Keratinocyte (primary cell): ENCODE data around the gene SH3PXD2A. TPM values are rescaled to one million over a fixed set of nuclear protein-coding genes. Genes with fewer than 3 reads are reported as not detected.

ENCODE experiments used
- DNase-seq: peaks from one replicate; pipeline ENCODE4 v3.0.0-alpha.2; 2011; ENCODE audit warnings: low read depth, missing footprints, low spot score
- FAIRE-seq: peaks from 2 replicates; lab custom pipeline; 2011; peaks lifted over from hg19 to GRCh38; lab: Jason Lieb, UNC
- H2AFZ ChIP-seq: 2 replicates; pipeline ENCODE4 v1.6.0; 2012; ENCODE audit warnings: low read length, control low read depth, inconsistent platforms; ENCODE audit not compliant: control insufficient read depth
- H3K27ac ChIP-seq: 2 replicates; pipeline ENCODE4 v1.5.1; 2011; ENCODE audit warnings: low read length; ENCODE audit not compliant: control insufficient read depth, insufficient read depth
- H3K27me3 ChIP-seq: 3 replicates; pipeline ENCODE4 v1.6.0; 2011; ENCODE audit warnings: low read length; ENCODE audit not compliant: control insufficient read depth, insufficient read depth; ENCODE audit errors: extremely low read depth
- H3K36me3 ChIP-seq, 2 experiments: 2 replicates in 1 of 2; 3 replicates in 1 of 2; pipeline ENCODE4 v1.5.1; 2011; ENCODE audit warnings: low read length in 2 of 2, mild to moderate bottlenecking in 1 of 2; ENCODE audit not compliant: control insufficient read depth in 2 of 2, insufficient read depth in 2 of 2; ENCODE audit errors: extremely low read depth in 1 of 2
- H3K4me1 ChIP-seq: 3 replicates; pipeline ENCODE4 v1.5.1; 2011; ENCODE audit warnings: low read length; ENCODE audit not compliant: control insufficient read depth, insufficient read depth; ENCODE audit errors: extremely low read depth
- H3K4me2 ChIP-seq: 3 replicates; pipeline ENCODE4 v1.6.0; 2011; ENCODE audit warnings: low read depth, low read length; ENCODE audit not compliant: control insufficient read depth, insufficient read depth; ENCODE audit errors: extremely low read depth
- H3K4me3 ChIP-seq, 3 experiments: fragments of 200-600 bp in 1 of 3; sonication (generic) in 1 of 3; 2 replicates in 2 of 3; 3 replicates in 1 of 3; pipeline ENCODE4 v1.5.1; 2011 to 2016; ENCODE audit warnings: low read length in 3 of 3, mild to moderate bottlenecking in 3 of 3, control low read depth in 2 of 3, inconsistent platforms in 1 of 3, low read depth in 1 of 3, mixed read lengths in 1 of 3, mixed run types in 1 of 3, moderate library complexity in 1 of 3; ENCODE audit not compliant: control insufficient read depth in 2 of 3, insufficient read depth in 2 of 3; ENCODE audit errors: extremely low read depth in 1 of 3
- H3K79me2 ChIP-seq: 2 replicates; pipeline ENCODE4 v1.6.0; 2012; ENCODE audit warnings: low read length; ENCODE audit not compliant: control insufficient read depth, insufficient read depth
- H3K9ac ChIP-seq: 3 replicates; pipeline ENCODE4 v1.6.0; 2011; ENCODE audit warnings: low read length; ENCODE audit not compliant: control insufficient read depth, insufficient read depth; ENCODE audit errors: extremely low read depth
- H3K9me1 ChIP-seq: 3 replicates; pipeline ENCODE4 v1.6.0; 2011; ENCODE audit warnings: low read length; ENCODE audit not compliant: control insufficient read depth, insufficient read depth; ENCODE audit errors: extremely low read depth
- H3K9me3 ChIP-seq: 2 replicates; pipeline ENCODE4 v1.5.1; 2012; ENCODE audit warnings: low read depth, low read length; ENCODE audit not compliant: control insufficient read depth
- H4K20me1 ChIP-seq: 3 replicates; pipeline ENCODE4 v1.6.0; 2011; ENCODE audit warnings: low read length; ENCODE audit not compliant: control insufficient read depth, insufficient read depth; ENCODE audit errors: extremely low read depth
- EZH2 ChIP-seq: IDR thresholded peaks from one replicate; pipeline ENCODE4 v1.6.1; 2012; ENCODE audit warnings: inconsistent platforms, mild to moderate bottlenecking, low read length, moderate library complexity
- dilution Hi-C: fragments of 300-500 bp; cut with MboI; formaldehyde crosslinking; loops from one replicate; pipeline ENCODE4 v1.7.0; 2020; ENCODE audit warnings: low sequenced_read_pairs; ENCODE audit not compliant: extremely low pct_ligation_motif_present
- polyA plus RNA-seq, 5 experiments: library from polyadenylated mRNA; depleted of rRNA in 3 of 5; stranded (reverse) in 3 of 5; stranded (forward) in 1 of 5; unstranded in 1 of 5; fragments of >200 nt; gene quantifications; 1 replicate in 1 of 5; 2 replicates in 3 of 5; 3 replicates in 1 of 5; pipeline versions ENCODE4 v1.2.1 to v1.2.3, GENCODE V29; 2011 to 2012; ENCODE audit warnings: missing spikeins in 2 of 5, low read depth in 1 of 5, low replicate concordance in 1 of 5
- TF ChIP-seq, protein P1 (sequence below), 3 experiments: IDR thresholded peaks in 1 of 3; conservative IDR thresholded peaks in 1 of 3; optimal IDR thresholded peaks in 1 of 3; 2 replicates in 2 of 3; 3 replicates in 1 of 3; pipeline versions ENCODE3 to v1.5.1; 2011; ENCODE audit warnings: low read length in 3 of 3, mild to moderate bottlenecking in 3 of 3, moderate library complexity in 2 of 3, control low read depth in 1 of 3, inconsistent platforms in 1 of 3; ENCODE audit not compliant: insufficient read depth in 2 of 3; ENCODE audit errors: extremely low read depth in 1 of 3

The SH3PXD2A gene
- polyA plus RNA-seq, 1 donor (not counting 4 experiments of a cell fraction or from before 2014, with no cell fraction given): 33.9 TPM

DNA sequence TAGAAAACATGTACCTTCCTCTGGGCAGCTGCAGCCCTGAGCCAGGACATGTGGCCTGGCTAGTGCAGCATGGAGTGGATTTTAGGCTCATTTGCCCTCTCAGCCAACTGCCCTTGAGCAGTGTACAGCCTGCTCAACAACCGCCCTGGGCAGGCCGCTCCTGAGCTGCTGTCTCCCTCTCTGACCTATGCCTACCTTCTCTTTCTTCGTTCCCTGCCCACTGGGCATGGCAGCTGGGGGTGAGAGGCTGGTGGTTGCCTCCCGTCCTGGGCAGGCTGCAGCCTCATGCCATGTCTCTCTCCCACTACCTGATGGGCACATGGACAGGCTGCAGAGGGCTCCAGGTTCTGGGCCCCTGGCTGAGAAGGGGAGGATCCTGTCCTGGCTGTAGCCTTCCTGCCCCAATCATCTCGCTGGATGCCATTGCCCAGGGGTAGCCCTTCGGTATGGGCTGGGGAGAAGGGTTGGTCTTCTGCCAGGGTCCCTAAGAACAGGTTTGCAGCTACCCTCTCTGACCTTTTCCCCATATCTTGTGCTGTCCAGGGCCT is 264.6 kb downstream of the SH3PXD2A start:
- no peak for TF ChIP-seq EZH2
- TF ChIP-seq, protein P1, sequence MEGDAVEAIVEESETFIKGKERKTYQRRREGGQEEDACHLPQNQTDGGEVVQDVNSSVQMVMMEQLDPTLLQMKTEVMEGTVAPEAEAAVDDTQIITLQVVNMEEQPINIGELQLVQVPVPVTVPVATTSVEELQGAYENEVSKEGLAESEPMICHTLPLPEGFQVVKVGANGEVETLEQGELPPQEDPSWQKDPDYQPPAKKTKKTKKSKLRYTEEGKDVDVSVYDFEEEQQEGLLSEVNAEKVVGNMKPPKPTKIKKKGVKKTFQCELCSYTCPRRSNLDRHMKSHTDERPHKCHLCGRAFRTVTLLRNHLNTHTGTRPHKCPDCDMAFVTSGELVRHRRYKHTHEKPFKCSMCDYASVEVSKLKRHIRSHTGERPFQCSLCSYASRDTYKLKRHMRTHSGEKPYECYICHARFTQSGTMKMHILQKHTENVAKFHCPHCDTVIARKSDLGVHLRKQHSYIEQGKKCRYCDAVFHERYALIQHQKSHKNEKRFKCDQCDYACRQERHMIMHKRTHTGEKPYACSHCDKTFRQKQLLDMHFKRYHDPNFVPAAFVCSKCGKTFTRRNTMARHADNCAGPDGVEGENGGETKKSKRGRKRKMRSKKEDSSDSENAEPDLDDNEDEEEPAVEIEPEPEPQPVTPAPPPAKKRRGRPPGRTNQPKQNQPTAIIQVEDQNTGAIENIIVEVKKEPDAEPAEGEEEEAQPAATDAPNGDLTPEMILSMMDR (optimal IDR thresholded peaks at IDR 0.05 in 1 of 3, IDR thresholded peaks at IDR 0.05 in 1 of 3, conservative IDR thresholded peaks at IDR 0.05 in 1 of 3; ENCODE audit: extremely low read depth in 1 of 3, insufficient read depth in 2 of 3, low read length in 3 of 3): no peak
- Histone ChIP-seq H3K4me2 (no peak overlapping the region), H3K9me1 (no peaks in the 10 kb centered on the region), H3K9ac (no peak overlapping the region), H3K27ac (no peak overlapping the region), H2AFZ (no peak overlapping the region), H3K27me3 (no peaks in the 10 kb centered on the region), H3K36me3 (peaks cover 0 to 2% of the 10 kb centered on the region in 2 experiments), H4K20me1 (peaks cover 3% of the 10 kb centered on the region), H3K79me2 (no peaks in the 10 kb centered on the region), H3K4me1 (no peaks in the 10 kb centered on the region), H3K9me3 (no peaks in the 10 kb centered on the region), H3K4me3 (no peak overlapping the region)
- FAIRE-seq (no peak), DNase-seq (no peak)
- dilution Hi-C loops: no loop called here

- Histone ChIP-seq H3K27me3 (peaks cover 2% of the 10 kb centered on the region), H3K9me1 (no peaks in the 10 kb centered on the region), H3K4me1 (no peaks in the 10 kb centered on the region), H3K79me2 (no peaks in the 10 kb centered on the region), H3K9ac (no peak overlapping the region), H3K36me3 (no peaks in the 10 kb centered on the region), H3K4me2 (no peak overlapping the region), H3K27ac (no peak overlapping the region), H3K9me3 (no peaks in the 10 kb centered on the region), H4K20me1 (peaks cover 3% of the 10 kb centered on the region), H2AFZ (no peak overlapping the region), H3K4me3 (no peak overlapping the region)
- FAIRE-seq: no peak
- DNase-seq: no peak
- TF ChIP-seq, protein P1 (optimal IDR thresholded peaks at IDR 0.05 in 1 of 3, IDR thresholded peaks at IDR 0.05 in 1 of 3, conservative IDR thresholded peaks at IDR 0.05 in 1 of 3; ENCODE audit: extremely low read depth in 1 of 3, insufficient read depth in 2 of 3, low read length in 3 of 3): no peak
- dilution Hi-C loops: no loop called here
These were observed 265.3 kb downstream of the SH3PXD2A start for GRCh38 chr10:103590060-103590459.
